ENCODE measurements around the gene SPATA3. TPM values are rescaled to one million over a fixed set of nuclear protein-coding genes. Genes with fewer than 3 reads are reported as not detected.

SPATA3 gene
- total and polyA plus RNA-seq, 2 of the 8 experiments (the other 6 are each of a cell fraction or from before 2014, with no cell fraction given) = not detected

GRCh38 chr2:230947908-230948365 is 48.0 kb upstream of the SPATA3 start:
- no peak for FAIRE-seq

More at GRCh38 chr2:230947908-230948365, 48.0 kb upstream of the SPATA3 start:
- H3K9me3 ChIP-seq (ENCODE audit: insufficient read depth in 2 of 2, low read depth in 1 of 2, low read length in 1 of 2) = no peaks in the 10 kb centered on the region
- no peak overlapping the region for H3K23ac ChIP-seq (ENCODE audit: insufficient read length)
- no peak overlapping the region for H4K5ac ChIP-seq (ENCODE audit: insufficient read length, low read depth, low read length)
- H4K20me1 ChIP-seq (replicated peaks in 1 of 2; ENCODE audit: control insufficient read depth in 1 of 2, insufficient read depth in 2 of 2, low read length in 2 of 2) = no peaks in the 10 kb centered on the region
- H2BK120ac ChIP-seq (replicated peaks; ENCODE audit: low read depth, low read length) = no peak overlapping the region
- H3K9ac ChIP-seq (replicated peaks in 1 of 4; ENCODE audit: extremely low read depth in 1 of 4, low read depth in 3 of 4, low read length in 3 of 4) = no peak overlapping the region
- no peak overlapping the region for H2AFZ ChIP-seq (ENCODE audit: low read length)
- no peak overlapping the region for H2AK5ac ChIP-seq (ENCODE audit: low read depth, low read length)
- no peaks in the 10 kb centered on the region for H3K79me1 ChIP-seq (ENCODE audit: low read depth, low read length)
- H3K79me2 ChIP-seq (ENCODE audit: control insufficient read depth in 1 of 2, insufficient read depth in 2 of 2, low read length in 2 of 2) = no peaks in the 10 kb centered on the region
- H4K8ac ChIP-seq (ENCODE audit: extremely low read depth, insufficient read depth, low read length) = no peak overlapping the region
- no peak overlapping the region for H2BK5ac ChIP-seq (ENCODE audit: low read depth, low read length)
- no peak overlapping the region for H4K91ac ChIP-seq (replicated peaks; ENCODE audit: insufficient read length, low read length)
- no peak overlapping the region for H3K18ac ChIP-seq (ENCODE audit: extremely low read depth, low read length)
- H3K14ac ChIP-seq (ENCODE audit: insufficient read length) = no peak overlapping the region
- no peak overlapping the region for H3K4me3 ChIP-seq (ENCODE audit: extremely low read depth in 1 of 4, insufficient read depth in 2 of 4, low read depth in 3 of 4, low read length in 4 of 4)
- WGBS, 2 experiments (ENCODE audit: extremely low coverage in 1 of 2, insufficient coverage in 1 of 2, insufficient read length in 1 of 2, insufficient replicate concordance in 2 of 2, low coverage in 1 of 2, low lambda C conversion rate in 2 of 2, missing lambda C conversion rate in 1 of 2) = 83% methylated on average over 10 of the region's 10 CpGs; no CpG with 5 or more reads in 1 of the 2 experiments
- H2BK20ac ChIP-seq (ENCODE audit: low read length) = no peak overlapping the region
- no peaks in the 10 kb centered on the region for H3K27me3 ChIP-seq (replicated peaks in 1 of 4; ENCODE audit: control insufficient read depth in 3 of 4, extremely low read depth in 1 of 4, insufficient read depth in 3 of 4, low read length in 3 of 4)
- H3K4ac ChIP-seq (replicated peaks; ENCODE audit: insufficient read length, low read depth, low read length) = no peak overlapping the region
- no peak overlapping the region for H3K56ac ChIP-seq (replicated peaks; ENCODE audit: insufficient read length, low read depth, low read length)
- ChIA-PET POLR2A (ENCODE audit: partially characterized antibody) (interaction anchor here (1.0 kb wide), 1 partner anchor 10 kb away, joined by 5 read pairs; no protein-coding TSS in a partner anchor), CTCF (ENCODE audit: partially characterized antibody) (interaction anchor here (0.7 to 3.3 kb wide), 11 partner anchors 8 to 76 kb away, joined by 3 to 16 read pairs (median 4); no protein-coding TSS in a partner anchor)
- no peak overlapping the region for H2BK12ac ChIP-seq (ENCODE audit: low read depth, low read length)
- H3K27ac ChIP-seq (ENCODE audit: low read depth, low read length) = no peak overlapping the region
- no peak overlapping the region for H3K4me2 ChIP-seq (ENCODE audit: insufficient read depth in 1 of 2, low read depth in 2 of 2, low read length in 2 of 2)
- H3K36me3 ChIP-seq (ENCODE audit: control insufficient read depth in 2 of 4, insufficient read depth in 4 of 4, low read length in 3 of 4) = no peaks in the 10 kb centered on the region
- no peak for DNase-seq (ENCODE audit: low read depth in 1 of 2, low spot score in 2 of 2)
- H2BK15ac ChIP-seq (ENCODE audit: low read length) = no peak overlapping the region
- H3K23me2 ChIP-seq (ENCODE audit: low read depth, low read length) = no peaks in the 10 kb centered on the region
- H3K4me1 ChIP-seq (replicated peaks in 1 of 4; ENCODE audit: control insufficient read depth in 3 of 4, insufficient read depth in 4 of 4, low read length in 3 of 4) = no peaks in the 10 kb centered on the region; a peak in 1 of 7 replicates
- TF ChIP-seq RAD21 (IDR thresholded peaks at IDR 0.05 in 1 of 2, conservative IDR thresholded peaks at IDR 0.05 in 1 of 2; ENCODE audit: low read depth in 2 of 2, low read length in 2 of 2) = no peak
- no peak for TF ChIP-seq ZNF274 (IDR thresholded peaks at IDR 0.05; ENCODE audit: borderline replicate concordance, extremely low read depth, low read length)
- TF ChIP-seq NRF1 (IDR thresholded peaks at IDR 0.05; ENCODE audit: low read depth, low read length) = no peak
- no peak for TF ChIP-seq SAP30 (IDR thresholded peaks at IDR 0.05; ENCODE audit: insufficient read depth, insufficient replicate concordance, low read length)
- TF ChIP-seq HDAC2 (IDR thresholded peaks at IDR 0.05; ENCODE audit: borderline replicate concordance in 1 of 2, low read depth in 2 of 2, low read length in 2 of 2) = no peak
